Stimulated activated effector memory CD8-positive, alpha-beta T cell treated with anti-CD3 and anti-CD28 coated beads, Interleukin-12 subunit alpha, Interleukin-12 subunit beta, amount 100 ng/mL, for 72 hours (primary cell): ENCODE data around the gene ROR2.
"Not testable (repeated sequence)": the region's sequence is repeated elsewhere in the genome, so short reads cannot be mapped to it uniquely, and the experiment has no call there.

ENCODE experiments used
- ATAC-seq: fragments of 150-1000 bp; cut with Tn5 transposase; 2 replicates; pipeline ENCODE4 v1.10.0; 2021
- DNase-seq, 2 donors: peaks; one replicate each; pipeline ENCODE4 v3.0.0; 2021 to 2022; ENCODE audit warnings: low spot score in 2 of 2
- H3K27ac Mint-ChIP-seq: one replicate; pipeline ENCODE4 v1.8.0; 2022; ENCODE audit warnings: mild to moderate bottlenecking, mixed read lengths
- H3K36me3 Mint-ChIP-seq: one replicate; pipeline ENCODE4 v1.8.0; 2022; ENCODE audit warnings: mild to moderate bottlenecking, mixed read lengths
- H3K4me1 Mint-ChIP-seq: one replicate; pipeline ENCODE4 v1.8.0; 2022; ENCODE audit warnings: mixed read lengths
- H3K4me3 Mint-ChIP-seq: one replicate; pipeline ENCODE4 v1.8.0; 2022; ENCODE audit warnings: mild to moderate bottlenecking, mixed read lengths
- H3K9me3 Mint-ChIP-seq: one replicate; pipeline ENCODE4 v1.8.0; 2022; ENCODE audit warnings: mixed read lengths

ROR2 gene

DNA sequence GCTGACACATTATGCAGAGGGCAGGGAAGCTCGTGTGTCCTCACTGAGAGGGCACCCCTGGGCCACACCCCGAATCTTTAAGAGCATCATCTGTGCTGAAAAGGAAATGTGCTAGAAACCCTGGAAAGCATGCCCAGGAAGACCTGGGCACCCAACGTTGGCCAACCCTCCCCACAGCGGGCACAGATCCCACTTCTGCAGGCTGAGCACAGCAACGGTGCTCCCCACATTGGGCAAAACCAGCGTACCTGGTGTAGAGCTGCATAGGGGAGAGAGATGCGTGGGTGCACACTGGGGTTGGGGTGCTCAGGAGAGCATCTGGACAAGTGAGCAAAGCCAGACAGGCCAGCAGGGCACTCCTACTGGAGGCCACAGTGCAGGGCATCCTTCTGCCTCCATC, 32.6 kb downstream of the ROR2 start:
- Mint-ChIP-seq H3K4me1 (peaks cover 6% of the 10 kb centered on the region), H3K36me3 (no peaks in the 10 kb centered on the region), H3K9me3 (no peaks in the 10 kb centered on the region), H3K27ac (no peak overlapping the region), H3K4me3 (no peak overlapping the region)
- DNase-seq, result no peak
- no peak for ATAC-seq

GRCh38 chr9:91915524-91916263, 34.3 kb downstream of the ROR2 start:
- DNase-seq (no peak), ATAC-seq (no peak)
- no peaks in the 10 kb centered on the region for H3K36me3 Mint-ChIP-seq
- H3K4me3 Mint-ChIP-seq, result no peak overlapping the region
- no peak overlapping the region for H3K27ac Mint-ChIP-seq
- H3K9me3 Mint-ChIP-seq, result no peaks in the 10 kb centered on the region
- H3K4me1 Mint-ChIP-seq, result peaks cover 6% of the 10 kb centered on the region

DNA sequence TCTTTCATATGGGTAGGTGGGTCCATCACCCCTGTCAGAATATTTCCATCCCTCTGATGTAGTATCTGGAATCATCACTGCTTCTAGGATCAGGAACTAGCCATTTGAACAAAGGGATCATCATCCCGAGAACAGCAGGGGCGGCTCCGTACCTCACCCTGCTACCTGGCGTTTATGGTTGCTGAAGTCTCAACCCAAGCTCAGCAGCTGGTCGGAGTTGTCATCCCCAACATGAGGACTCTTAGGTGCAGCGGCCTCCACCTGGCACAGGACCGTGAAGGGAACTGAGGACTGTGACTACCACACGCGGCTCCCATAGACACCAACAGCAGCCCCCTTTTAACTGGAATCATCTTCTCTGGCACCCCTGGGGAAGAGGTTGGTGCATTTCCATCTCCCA, 35.1 kb downstream of the ROR2 start:
- no peak for DNase-seq
- H3K9me3 Mint-ChIP-seq, result no peaks in the 10 kb centered on the region
- H3K36me3 Mint-ChIP-seq, result no peaks in the 10 kb centered on the region
- H3K27ac Mint-ChIP-seq, result no peak overlapping the region
- H3K4me3 Mint-ChIP-seq, result no peak overlapping the region
- peaks cover 6% of the 10 kb centered on the region for H3K4me1 Mint-ChIP-seq
- no peak for ATAC-seq

DNA sequence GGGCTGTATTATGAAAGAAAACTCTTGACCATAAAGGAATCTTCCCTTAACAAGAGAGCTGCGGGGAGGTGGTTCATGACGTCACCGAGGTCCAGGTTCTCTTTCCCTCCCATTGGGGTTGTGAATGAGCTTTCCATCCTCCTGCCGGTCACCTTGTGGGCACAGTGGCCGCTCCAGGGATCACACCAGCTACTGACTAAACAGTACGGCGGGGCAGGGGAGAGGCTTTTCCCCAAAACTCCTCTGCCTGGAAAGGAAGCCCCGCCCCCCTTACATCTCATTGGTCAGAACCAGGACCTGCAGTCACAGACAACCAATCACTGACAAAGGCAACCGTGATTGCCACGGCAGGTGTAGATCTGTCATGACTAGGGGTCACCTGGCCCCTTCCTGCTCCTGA, 35.6 kb downstream of the ROR2 start:
- H3K4me3 Mint-ChIP-seq, result no peak overlapping the region
- ATAC-seq (no peak), DNase-seq (no peak)
- H3K9me3 Mint-ChIP-seq, result no peaks in the 10 kb centered on the region
- H3K4me1 Mint-ChIP-seq, result peaks cover 6% of the 10 kb centered on the region
- H3K36me3 Mint-ChIP-seq, result no peaks in the 10 kb centered on the region
- H3K27ac Mint-ChIP-seq, result no peak overlapping the region

- DNase-seq (no peak), ATAC-seq (no peak)
- Mint-ChIP-seq H3K36me3 (no peaks in the 10 kb centered on the region), H3K4me3 (no peak overlapping the region), H3K4me1 (peaks cover 9% of the 10 kb centered on the region), H3K9me3 (no peaks in the 10 kb centered on the region), H3K27ac (no peak overlapping the region)
These were observed 36.0 kb downstream of the ROR2 start for GRCh38 chr9:91913986-91914385.

DNA sequence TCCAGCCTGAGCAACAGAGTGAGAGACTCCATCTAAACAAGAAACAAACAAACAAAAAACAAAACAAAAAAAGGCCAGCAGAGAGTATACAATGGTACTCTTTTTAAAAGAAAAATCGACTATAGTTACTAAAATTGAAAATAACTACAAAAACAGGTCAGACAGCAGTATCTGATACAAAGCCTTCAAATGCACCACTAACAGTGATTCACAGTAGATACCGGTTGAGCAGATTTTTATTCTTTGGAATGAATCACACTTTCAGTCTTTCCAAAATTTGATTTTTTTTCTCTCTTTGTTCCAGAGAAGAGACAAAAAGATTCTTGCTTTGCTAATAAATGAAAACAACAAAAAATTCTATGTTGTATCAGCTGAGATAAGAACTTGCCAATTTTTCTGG, 36.9 kb downstream of the ROR2 start:
- ATAC-seq, result peak; percentile 36
- DNase-seq, result no peak
- Mint-ChIP-seq H3K4me1 (peaks cover 12% of the 10 kb centered on the region), H3K4me3 (no peak overlapping the region), H3K27ac (no peak overlapping the region), H3K9me3 (no peaks in the 10 kb centered on the region), H3K36me3 (no peaks in the 10 kb centered on the region)

GRCh38 chr9:91911657-91912056, 38.4 kb downstream of the ROR2 start:
- H3K36me3 Mint-ChIP-seq, result no peaks in the 10 kb centered on the region
- H3K9me3 Mint-ChIP-seq, result no peaks in the 10 kb centered on the region
- no peak overlapping the region for H3K4me3 Mint-ChIP-seq
- no peak for DNase-seq
- H3K4me1 Mint-ChIP-seq, result peaks cover 25% of the 10 kb centered on the region
- ATAC-seq, result no peak
- H3K27ac Mint-ChIP-seq, result no peak overlapping the region

DNA sequence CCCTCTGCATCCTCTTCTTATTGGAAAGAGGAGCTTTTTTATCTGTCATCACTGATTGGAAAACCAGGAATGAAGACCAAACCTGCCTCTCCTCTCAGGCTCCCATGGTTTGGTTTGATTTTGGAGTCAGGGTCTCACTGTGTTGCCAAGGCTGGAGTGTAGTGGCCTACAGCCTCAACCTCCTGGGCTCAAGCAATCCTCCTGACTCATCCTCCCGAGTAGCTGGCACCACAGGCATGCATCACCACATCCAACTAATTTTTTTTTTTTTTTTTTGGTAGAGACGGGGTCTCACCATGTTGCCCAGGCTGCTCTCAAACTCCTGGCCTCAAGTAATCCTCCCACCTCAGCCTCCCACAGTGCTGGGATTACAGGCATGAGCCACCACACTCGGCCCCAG, 40.8 kb downstream of the ROR2 start:
- H3K27ac Mint-ChIP-seq, DNase-seq, H3K4me3 Mint-ChIP-seq, H3K9me3 Mint-ChIP-seq, H3K36me3 Mint-ChIP-seq, ATAC-seq: not testable (repeated sequence)
- peaks cover 31% of the 10 kb centered on the region for H3K4me1 Mint-ChIP-seq

- Mint-ChIP-seq H3K27ac (no peak overlapping the region), H3K4me3 (no peak overlapping the region), H3K9me3 (no peaks in the 10 kb centered on the region), H3K36me3 (no peaks in the 10 kb centered on the region), H3K4me1 (peaks cover 31% of the 10 kb centered on the region)
- DNase-seq, result no peak
- no peak for ATAC-seq
These were observed 41.3 kb downstream of the ROR2 start for GRCh38 chr9:91908746-91909145.

DNA sequence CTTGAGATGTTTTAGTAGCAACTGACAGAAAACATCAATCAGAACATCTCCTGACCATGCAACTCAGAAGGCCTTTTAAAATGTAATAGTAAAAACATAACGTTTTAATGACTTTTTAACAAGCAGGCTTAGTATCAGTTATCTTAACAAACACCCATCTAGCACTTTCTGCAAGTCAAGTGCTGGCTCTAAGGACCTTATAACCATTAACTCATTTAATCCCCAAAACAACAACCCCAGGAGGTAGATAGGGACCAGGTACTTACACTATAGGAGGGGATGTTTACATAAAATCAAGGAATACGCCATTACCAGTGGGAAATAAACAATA, 41.8 kb downstream of the ROR2 start:
- H3K36me3 Mint-ChIP-seq, result no peaks in the 10 kb centered on the region
- H3K4me1 Mint-ChIP-seq, result peaks cover 30% of the 10 kb centered on the region
- no peak overlapping the region for H3K4me3 Mint-ChIP-seq
- ATAC-seq (no peak), DNase-seq (no peak)
- peak overlapping the region; percentile 38 for H3K27ac Mint-ChIP-seq
- no peaks in the 10 kb centered on the region for H3K9me3 Mint-ChIP-seq

DNA sequence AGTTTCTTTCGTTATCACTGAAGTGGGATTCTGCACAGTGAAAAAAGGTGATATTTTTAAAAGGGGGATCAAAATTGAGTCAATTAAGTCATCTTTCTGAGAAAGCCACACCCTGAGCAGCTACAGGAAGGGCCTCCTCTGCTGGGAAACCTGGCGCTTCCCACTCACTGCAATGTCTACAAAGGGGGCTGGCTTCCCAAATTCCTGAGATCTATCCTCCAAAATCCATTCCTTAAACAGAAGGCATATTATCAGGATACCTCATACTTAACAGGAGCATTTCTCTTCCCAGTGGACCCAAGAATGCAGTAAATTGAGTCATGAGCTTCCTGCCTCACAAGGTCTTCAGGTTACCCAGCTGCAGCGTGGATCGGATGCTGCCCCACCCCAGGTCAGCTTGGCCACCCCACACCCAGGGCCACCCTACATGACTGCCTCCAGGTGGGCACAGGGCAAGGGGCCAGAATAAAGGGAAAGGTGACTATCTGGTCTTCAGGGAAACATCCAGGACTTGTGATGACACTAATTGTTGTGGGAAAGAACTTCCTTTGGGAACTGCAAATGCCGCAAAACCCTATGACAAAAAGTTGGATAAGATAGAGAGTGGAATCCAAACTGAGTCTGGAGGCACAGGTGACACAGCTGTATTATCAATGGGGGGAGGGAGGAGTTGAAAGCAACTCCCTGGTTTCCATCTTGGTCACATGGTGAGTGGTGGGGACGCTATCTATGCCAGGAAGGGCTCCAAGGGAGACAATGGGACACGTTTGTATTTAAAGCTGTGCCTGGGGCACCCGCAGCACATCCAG, 42.3 kb downstream of the ROR2 start:
- ATAC-seq (no peak), DNase-seq (no peak)
- Mint-ChIP-seq H3K4me3 (no peak overlapping the region), H3K27ac (peak overlapping the region; percentile 38), H3K9me3 (no peaks in the 10 kb centered on the region), H3K4me1 (peaks cover 25% of the 10 kb centered on the region), H3K36me3 (no peaks in the 10 kb centered on the region)

DNA sequence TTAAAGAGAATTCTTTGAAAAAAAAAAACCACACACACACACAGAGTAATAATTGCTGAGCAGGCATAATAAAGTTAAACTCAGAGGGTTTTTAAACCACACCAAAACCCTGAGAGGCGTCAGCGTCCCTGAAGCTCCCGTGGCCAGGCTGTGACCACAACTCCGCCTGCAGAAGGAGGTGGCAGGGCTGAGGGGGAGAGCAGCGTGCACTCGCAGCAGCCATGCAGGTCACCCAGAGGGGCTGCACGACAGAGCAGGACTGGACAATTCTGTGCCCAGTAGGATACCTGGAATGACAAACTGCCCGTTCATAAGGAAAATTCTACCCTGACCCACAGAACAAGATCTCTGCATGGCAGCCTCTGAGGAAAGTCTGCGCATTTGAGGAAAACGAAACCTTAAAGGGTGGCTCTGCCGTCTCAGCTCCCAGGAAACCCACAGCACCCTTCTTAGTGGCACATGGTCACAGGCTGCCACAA, 44.0 kb downstream of the ROR2 start:
- peaks cover 25% of the 10 kb centered on the region for H3K4me1 Mint-ChIP-seq
- no peak overlapping the region for H3K27ac Mint-ChIP-seq
- ATAC-seq (peak; percentile 98), DNase-seq (peak; percentile 43 to 78)
- no peaks in the 10 kb centered on the region for H3K36me3 Mint-ChIP-seq
- H3K9me3 Mint-ChIP-seq, result no peaks in the 10 kb centered on the region
- no peak overlapping the region for H3K4me3 Mint-ChIP-seq

DNA sequence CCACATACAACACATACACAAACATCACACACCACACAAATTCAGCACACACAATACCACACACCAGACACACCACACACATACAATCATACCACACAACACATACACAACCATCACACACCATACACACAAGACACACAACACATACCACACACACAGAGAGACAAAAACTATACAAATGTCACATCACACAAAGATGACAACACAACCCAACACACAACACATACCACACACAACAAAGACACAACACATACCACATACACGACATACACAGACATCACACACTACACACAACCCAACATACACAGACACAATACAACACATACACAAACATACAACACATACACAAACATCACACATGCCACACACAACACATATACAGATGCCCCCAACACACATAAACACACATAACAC, 44.8 kb downstream of the ROR2 start:
- Mint-ChIP-seq H3K9me3 (no peaks in the 10 kb centered on the region), H3K4me1 (peaks cover 25% of the 10 kb centered on the region), H3K27ac (no peak overlapping the region), H3K4me3 (no peak overlapping the region), H3K36me3 (no peaks in the 10 kb centered on the region)
- DNase-seq, result no peak
- ATAC-seq, result no peak

- DNase-seq, result no peak
- H3K4me1 Mint-ChIP-seq, result peaks cover 27% of the 10 kb centered on the region
- ATAC-seq, result no peak
These were observed 45.3 kb downstream of the ROR2 start for GRCh38 chr9:91904588-91905236.

GRCh38 chr9:91903126-91903911, 46.7 kb downstream of the ROR2 start:
- no peaks in the 10 kb centered on the region for H3K9me3 Mint-ChIP-seq
- no peak overlapping the region for H3K27ac Mint-ChIP-seq
- no peak overlapping the region for H3K4me3 Mint-ChIP-seq
- no peak for ATAC-seq
- peaks cover 29% of the 10 kb centered on the region for H3K4me1 Mint-ChIP-seq
- H3K36me3 Mint-ChIP-seq, result no peaks in the 10 kb centered on the region
- DNase-seq, result no peak

More at GRCh38 chr9:91904588-91905236, 45.3 kb downstream of the ROR2 start:
- no peaks in the 10 kb centered on the region for H3K9me3 Mint-ChIP-seq
- H3K27ac Mint-ChIP-seq, result no peak overlapping the region
- no peaks in the 10 kb centered on the region for H3K36me3 Mint-ChIP-seq
- H3K4me3 Mint-ChIP-seq, result no peak overlapping the region
